HL-60 (cell line): ENCODE data around the gene SFT2D3.

Experiments used
- CTCF ChIP-seq: IDR thresholded peaks from one replicate; pipeline ENCODE4 v1.5.1; 2011; ENCODE audit warnings: low read length, control low read depth, inconsistent platforms; ENCODE audit not compliant: insufficient read depth
- GABPA ChIP-seq: IDR thresholded peaks from 2 replicates; pipeline ENCODE4 v1.6.1; 2012; ENCODE audit warnings: low read depth
- POLR2AphosphoS5 ChIP-seq: IDR thresholded peaks from 2 replicates; pipeline ENCODE4 v1.6.1; 2012; ENCODE audit warnings: low read depth
- REST ChIP-seq: IDR thresholded peaks from 2 replicates; pipeline ENCODE4 v1.6.1; 2012; ENCODE audit warnings: low read depth; ENCODE audit not compliant: insufficient replicate concordance
- SPI1 ChIP-seq: IDR thresholded peaks from 2 replicates; pipeline ENCODE4 v1.6.1; 2012; ENCODE audit warnings: low read depth, mild to moderate bottlenecking, borderline replicate concordance

- no peak for TF ChIP-seq POLR2AphosphoS5
- no peak for TF ChIP-seq GABPA
- TF ChIP-seq CTCF: no peak
- no peak for TF ChIP-seq REST
- no peak for TF ChIP-seq SPI1
These were observed 25.0 kb downstream of the SFT2D3 start for GRCh38 chr2:127726158-127726880.
